Measurements from ENCODE around the gene NDUFS3.

GRCh38 chr11:47593934-47594855 is 15.3 kb downstream of the NDUFS3 start, which contains the start of gene C1QTNF4:
- TF ChIP-seq, protein P1, sequence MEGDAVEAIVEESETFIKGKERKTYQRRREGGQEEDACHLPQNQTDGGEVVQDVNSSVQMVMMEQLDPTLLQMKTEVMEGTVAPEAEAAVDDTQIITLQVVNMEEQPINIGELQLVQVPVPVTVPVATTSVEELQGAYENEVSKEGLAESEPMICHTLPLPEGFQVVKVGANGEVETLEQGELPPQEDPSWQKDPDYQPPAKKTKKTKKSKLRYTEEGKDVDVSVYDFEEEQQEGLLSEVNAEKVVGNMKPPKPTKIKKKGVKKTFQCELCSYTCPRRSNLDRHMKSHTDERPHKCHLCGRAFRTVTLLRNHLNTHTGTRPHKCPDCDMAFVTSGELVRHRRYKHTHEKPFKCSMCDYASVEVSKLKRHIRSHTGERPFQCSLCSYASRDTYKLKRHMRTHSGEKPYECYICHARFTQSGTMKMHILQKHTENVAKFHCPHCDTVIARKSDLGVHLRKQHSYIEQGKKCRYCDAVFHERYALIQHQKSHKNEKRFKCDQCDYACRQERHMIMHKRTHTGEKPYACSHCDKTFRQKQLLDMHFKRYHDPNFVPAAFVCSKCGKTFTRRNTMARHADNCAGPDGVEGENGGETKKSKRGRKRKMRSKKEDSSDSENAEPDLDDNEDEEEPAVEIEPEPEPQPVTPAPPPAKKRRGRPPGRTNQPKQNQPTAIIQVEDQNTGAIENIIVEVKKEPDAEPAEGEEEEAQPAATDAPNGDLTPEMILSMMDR (IDR thresholded peaks at IDR 0.05; ENCODE audit: low read depth, low read length) = no peak
- no peak for TF ChIP-seq POLR2A (IDR thresholded peaks at IDR 0.05; ENCODE audit: extremely low read depth, insufficient read length)
- TF ChIP-seq, protein P2, sequence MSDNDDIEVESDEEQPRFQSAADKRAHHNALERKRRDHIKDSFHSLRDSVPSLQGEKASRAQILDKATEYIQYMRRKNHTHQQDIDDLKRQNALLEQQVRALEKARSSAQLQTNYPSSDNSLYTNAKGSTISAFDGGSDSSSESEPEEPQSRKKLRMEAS (IDR thresholded peaks at IDR 0.05; ENCODE audit: low read depth, low read length) = no peak
- TF ChIP-seq MYC (IDR thresholded peaks at IDR 0.05; ENCODE audit: low read depth, low read length) = no peak
